ENCODE data around the gene HIGD2A. TPM values are rescaled to one million over a fixed set of nuclear protein-coding genes. Genes with fewer than 3 reads are reported as not detected.

The HIGD2A gene
- total and polyA plus RNA-seq, 9 of the 15 experiments (the other 6 are each of a cell fraction or from before 2014, with no cell fraction given): 94.7 to 264 (median 163) TPM

DNA sequence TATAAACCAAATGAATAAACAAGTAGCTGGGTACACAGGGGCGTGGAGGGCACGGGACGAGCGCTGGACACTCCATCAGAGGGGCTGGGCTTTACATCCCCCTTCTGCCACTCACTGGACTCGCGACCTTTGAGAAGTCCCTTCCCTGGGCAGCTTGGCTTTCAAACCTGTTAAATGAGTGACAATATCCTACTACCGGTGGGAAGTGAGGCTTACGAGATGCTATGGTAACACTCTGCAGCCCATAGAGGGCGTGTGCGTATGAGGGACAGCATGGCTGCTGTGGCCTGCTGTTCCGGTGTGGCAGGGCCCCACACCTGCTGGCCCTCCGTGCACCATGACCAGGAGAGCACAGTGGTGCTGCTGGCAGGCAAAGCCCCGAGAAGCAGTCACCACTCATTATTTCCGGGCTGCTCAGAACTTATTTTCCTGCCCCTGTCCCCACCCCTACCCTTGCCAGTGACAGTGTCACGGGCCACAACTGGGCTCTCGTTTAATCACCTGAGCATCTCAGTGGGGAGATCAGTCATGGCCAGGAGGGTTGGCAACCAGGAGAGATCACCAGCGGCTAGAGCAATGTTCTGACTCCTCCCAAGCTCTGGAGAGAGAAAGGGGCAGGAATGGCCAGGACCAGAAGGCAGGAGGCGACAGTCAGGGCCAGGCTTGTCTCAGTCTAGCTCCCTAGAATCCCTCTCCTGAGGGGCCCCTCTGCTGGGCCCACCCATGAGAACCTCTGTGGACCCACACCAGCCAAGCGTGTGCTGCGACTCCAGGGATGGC is 17.3 kb downstream of the HIGD2A start (continued):
- TF ChIP-seq ZNF778 (CRISPR knock-in tag; IDR thresholded peaks at IDR 0.05) (no peak), ZKSCAN1 (IDR thresholded peaks at IDR 0.05; ENCODE audit: low read depth, low read length) (no peak), NUFIP1 (IDR thresholded peaks at IDR 0.05; ENCODE audit: partially characterized antibody) (no peak), ZNF354B (CRISPR knock-in tag; IDR thresholded peaks at IDR 0.05) (no peak), PYGO2 (tag; IDR thresholded peaks at IDR 0.05) (no peak), KLF16 (IDR thresholded peaks at IDR 0.05) (no peak), ZNF445 (CRISPR knock-in tag; IDR thresholded peaks at IDR 0.05; ENCODE audit: low read depth) (no peak), ZBTB17 (CRISPR knock-in tag; IDR thresholded peaks at IDR 0.05) (no peak), ZBTB8A (IDR thresholded peaks at IDR 0.05; ENCODE audit: partially characterized antibody) (no peak), RBM17 (IDR thresholded peaks at IDR 0.05; ENCODE audit: borderline replicate concordance, low read depth, low read length) (no peak), ZNF41 (CRISPR knock-in tag; conservative IDR thresholded peaks at IDR 0.05) (no peak), FOXP1 (CRISPR knock-in tag; IDR thresholded peaks at IDR 0.05) (no peak), FOXJ2 (tag; IDR thresholded peaks at IDR 0.05) (no peak), PPARD (CRISPR knock-in tag; IDR thresholded peaks at IDR 0.05) (no peak)
- TF ChIP-seq, protein P1, sequence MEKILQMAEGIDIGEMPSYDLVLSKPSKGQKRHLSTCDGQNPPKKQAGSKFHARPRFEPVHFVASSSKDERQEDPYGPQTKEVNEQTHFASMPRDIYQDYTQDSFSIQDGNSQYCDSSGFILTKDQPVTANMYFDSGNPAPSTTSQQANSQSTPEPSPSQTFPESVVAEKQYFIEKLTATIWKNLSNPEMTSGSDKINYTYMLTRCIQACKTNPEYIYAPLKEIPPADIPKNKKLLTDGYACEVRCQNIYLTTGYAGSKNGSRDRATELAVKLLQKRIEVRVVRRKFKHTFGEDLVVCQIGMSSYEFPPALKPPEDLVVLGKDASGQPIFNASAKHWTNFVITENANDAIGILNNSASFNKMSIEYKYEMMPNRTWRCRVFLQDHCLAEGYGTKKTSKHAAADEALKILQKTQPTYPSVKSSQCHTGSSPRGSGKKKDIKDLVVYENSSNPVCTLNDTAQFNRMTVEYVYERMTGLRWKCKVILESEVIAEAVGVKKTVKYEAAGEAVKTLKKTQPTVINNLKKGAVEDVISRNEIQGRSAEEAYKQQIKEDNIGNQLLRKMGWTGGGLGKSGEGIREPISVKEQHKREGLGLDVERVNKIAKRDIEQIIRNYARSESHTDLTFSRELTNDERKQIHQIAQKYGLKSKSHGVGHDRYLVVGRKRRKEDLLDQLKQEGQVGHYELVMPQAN (IDR thresholded peaks at IDR 0.05; ENCODE audit: borderline replicate concordance): no peak
- TF ChIP-seq, protein P2, sequence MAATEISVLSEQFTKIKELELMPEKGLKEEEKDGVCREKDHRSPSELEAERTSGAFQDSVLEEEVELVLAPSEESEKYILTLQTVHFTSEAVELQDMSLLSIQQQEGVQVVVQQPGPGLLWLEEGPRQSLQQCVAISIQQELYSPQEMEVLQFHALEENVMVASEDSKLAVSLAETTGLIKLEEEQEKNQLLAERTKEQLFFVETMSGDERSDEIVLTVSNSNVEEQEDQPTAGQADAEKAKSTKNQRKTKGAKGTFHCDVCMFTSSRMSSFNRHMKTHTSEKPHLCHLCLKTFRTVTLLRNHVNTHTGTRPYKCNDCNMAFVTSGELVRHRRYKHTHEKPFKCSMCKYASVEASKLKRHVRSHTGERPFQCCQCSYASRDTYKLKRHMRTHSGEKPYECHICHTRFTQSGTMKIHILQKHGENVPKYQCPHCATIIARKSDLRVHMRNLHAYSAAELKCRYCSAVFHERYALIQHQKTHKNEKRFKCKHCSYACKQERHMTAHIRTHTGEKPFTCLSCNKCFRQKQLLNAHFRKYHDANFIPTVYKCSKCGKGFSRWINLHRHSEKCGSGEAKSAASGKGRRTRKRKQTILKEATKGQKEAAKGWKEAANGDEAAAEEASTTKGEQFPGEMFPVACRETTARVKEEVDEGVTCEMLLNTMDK (IDR thresholded peaks at IDR 0.05; ENCODE audit: borderline replicate concordance, insufficient read depth, low read depth, low read length, poor library complexity, severe bottlenecking): peak; percentile 37
- TF ChIP-seq, protein P3, sequence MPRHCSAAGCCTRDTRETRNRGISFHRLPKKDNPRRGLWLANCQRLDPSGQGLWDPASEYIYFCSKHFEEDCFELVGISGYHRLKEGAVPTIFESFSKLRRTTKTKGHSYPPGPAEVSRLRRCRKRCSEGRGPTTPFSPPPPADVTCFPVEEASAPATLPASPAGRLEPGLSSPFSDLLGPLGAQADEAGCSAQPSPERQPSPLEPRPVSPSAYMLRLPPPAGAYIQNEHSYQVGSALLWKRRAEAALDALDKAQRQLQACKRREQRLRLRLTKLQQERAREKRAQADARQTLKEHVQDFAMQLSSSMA (CRISPR knock-in tag; IDR thresholded peaks at IDR 0.05): no peak
- TF ChIP-seq, protein P4, sequence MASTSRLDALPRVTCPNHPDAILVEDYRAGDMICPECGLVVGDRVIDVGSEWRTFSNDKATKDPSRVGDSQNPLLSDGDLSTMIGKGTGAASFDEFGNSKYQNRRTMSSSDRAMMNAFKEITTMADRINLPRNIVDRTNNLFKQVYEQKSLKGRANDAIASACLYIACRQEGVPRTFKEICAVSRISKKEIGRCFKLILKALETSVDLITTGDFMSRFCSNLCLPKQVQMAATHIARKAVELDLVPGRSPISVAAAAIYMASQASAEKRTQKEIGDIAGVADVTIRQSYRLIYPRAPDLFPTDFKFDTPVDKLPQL (IDR thresholded peaks at IDR 0.05; ENCODE audit: extremely low read depth, insufficient read length): no peak
- TF ChIP-seq, protein P5, sequence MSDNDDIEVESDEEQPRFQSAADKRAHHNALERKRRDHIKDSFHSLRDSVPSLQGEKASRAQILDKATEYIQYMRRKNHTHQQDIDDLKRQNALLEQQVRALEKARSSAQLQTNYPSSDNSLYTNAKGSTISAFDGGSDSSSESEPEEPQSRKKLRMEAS (CRISPR knock-in tag; IDR thresholded peaks at IDR 0.05): 0 out of 2 replicates have a peak, but pooled peaks have one; percentile 16
